Neutrophil (primary cell): ENCODE measurements around the gene MYO1D.

Experiments
- H3K27ac ChIP-seq: fragments of 200-600 bp; sonication (generic); 2 replicates; pipeline ENCODE4 v1.5.1; 2016; ENCODE audit warnings: mild to moderate bottlenecking, moderate library complexity
- H3K27me3 ChIP-seq: fragments of 200-600 bp; sonication (generic); 2 replicates; pipeline ENCODE4 v1.6.0; 2016; ENCODE audit warnings: mild to moderate bottlenecking
- H3K36me3 ChIP-seq: fragments of 200-600 bp; sonication (generic); 2 replicates; pipeline ENCODE4 v1.5.1; 2017
- H3K4me1 ChIP-seq, 2 experiments: fragments of 200-600 bp in 1 of 2; sonication (generic) in 1 of 2; 1 replicate in 1 of 2; 2 replicates in 1 of 2; pipeline versions ENCODE4 v1.5.1 to v1.6.1; 2013 to 2016; ENCODE audit warnings: low read depth in 1 of 2, low read length in 1 of 2, mild to moderate bottlenecking in 1 of 2, moderate library complexity in 1 of 2; ENCODE audit not compliant: control insufficient read depth in 1 of 2, insufficient read depth in 1 of 2
- H3K4me3 ChIP-seq, 2 experiments: fragments of 200-600 bp in 1 of 2; sonication (generic) in 1 of 2; 1 replicate in 1 of 2; 2 replicates in 1 of 2; pipeline ENCODE4 v1.5.1; 2013 to 2016; ENCODE audit warnings: low read depth in 1 of 2, low read length in 1 of 2, mild to moderate bottlenecking in 1 of 2, moderate library complexity in 1 of 2
- H3K9me3 ChIP-seq: fragments of 200-600 bp; sonication (generic); 2 replicates; pipeline ENCODE4 v1.5.1; 2016
- TF ChIP-seq, protein P1 (sequence below): fragments of 200-600 bp; sonication (generic); IDR thresholded peaks from 2 replicates; pipeline ENCODE4 v1.5.1; 2016; ENCODE audit warnings: antibody characterized with exemption

The MYO1D gene

DNA sequence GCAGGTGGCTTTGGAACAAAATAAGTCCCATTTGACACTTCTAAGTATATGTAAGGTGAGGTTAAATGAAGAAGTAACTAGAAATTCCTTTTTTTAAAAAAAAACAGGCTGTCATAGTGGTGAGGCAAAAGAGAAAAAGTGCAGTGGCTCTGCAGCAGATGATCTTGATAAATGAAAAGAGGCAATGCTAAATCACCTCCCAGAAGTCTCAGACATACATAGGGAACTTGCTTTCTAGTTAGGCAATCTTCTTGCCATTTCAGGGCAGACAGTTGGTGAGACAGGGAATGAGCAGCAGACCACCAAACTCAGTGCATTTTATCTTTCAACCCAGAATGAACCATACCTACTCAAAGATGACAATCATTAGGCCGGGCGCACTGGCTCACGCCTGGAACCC is 90.8 kb downstream of the MYO1D start:
- TF ChIP-seq, protein P1, sequence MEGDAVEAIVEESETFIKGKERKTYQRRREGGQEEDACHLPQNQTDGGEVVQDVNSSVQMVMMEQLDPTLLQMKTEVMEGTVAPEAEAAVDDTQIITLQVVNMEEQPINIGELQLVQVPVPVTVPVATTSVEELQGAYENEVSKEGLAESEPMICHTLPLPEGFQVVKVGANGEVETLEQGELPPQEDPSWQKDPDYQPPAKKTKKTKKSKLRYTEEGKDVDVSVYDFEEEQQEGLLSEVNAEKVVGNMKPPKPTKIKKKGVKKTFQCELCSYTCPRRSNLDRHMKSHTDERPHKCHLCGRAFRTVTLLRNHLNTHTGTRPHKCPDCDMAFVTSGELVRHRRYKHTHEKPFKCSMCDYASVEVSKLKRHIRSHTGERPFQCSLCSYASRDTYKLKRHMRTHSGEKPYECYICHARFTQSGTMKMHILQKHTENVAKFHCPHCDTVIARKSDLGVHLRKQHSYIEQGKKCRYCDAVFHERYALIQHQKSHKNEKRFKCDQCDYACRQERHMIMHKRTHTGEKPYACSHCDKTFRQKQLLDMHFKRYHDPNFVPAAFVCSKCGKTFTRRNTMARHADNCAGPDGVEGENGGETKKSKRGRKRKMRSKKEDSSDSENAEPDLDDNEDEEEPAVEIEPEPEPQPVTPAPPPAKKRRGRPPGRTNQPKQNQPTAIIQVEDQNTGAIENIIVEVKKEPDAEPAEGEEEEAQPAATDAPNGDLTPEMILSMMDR = no peak
- Histone ChIP-seq H3K4me3 (no peak overlapping the region), H3K4me1 (no peaks in the 10 kb centered on the region), H3K36me3 (no peaks in the 10 kb centered on the region), H3K27ac (no peak overlapping the region), H3K9me3 (no peaks in the 10 kb centered on the region), H3K27me3 (no peaks in the 10 kb centered on the region)

DNA sequence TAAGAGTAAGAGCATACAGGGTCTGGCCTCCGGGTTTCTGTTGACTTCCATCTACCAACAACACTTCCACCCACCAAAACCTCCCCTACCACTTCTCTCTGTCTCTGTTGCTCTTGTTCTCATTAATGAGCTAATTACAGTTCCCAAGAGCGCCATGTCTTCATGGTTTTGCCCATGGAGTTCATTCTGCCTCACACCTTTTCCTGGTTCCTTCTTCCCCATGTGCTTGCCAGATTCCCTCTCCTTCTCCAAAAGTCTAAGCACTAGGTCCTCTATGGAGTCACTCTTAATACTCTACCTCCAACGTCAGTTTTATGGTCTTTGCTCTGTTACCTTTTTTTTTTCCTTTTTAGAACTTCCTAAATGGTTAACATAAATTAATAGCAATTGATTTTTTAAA is 92.8 kb downstream of the MYO1D start:
- no peaks in the 10 kb centered on the region for H3K27me3 ChIP-seq
- no peak overlapping the region for H3K27ac ChIP-seq
- H3K36me3 ChIP-seq = no peaks in the 10 kb centered on the region
- H3K4me1 ChIP-seq = no peaks in the 10 kb centered on the region
- H3K9me3 ChIP-seq = no peaks in the 10 kb centered on the region
- no peak overlapping the region for H3K4me3 ChIP-seq
- TF ChIP-seq, protein P1 = no peak

DNA sequence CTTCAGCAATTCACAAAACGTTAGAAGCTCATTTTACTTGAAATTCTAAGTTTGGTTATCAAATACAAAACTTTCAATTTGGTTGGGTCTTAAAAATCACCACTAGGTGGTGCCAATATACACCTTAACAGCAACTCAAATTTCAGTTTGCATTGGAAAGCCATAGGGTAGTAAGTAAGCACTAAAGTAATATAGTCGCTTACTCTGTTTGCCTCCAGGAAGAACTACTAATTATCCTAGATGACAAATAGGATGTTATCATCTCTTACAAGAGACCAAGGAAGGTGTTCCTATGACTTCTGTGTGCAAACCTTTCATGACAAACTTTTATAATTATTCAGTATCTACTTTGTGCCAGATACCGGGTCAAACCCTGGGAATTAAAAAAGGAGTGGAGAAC is 93.3 kb downstream of the MYO1D start:
- Histone ChIP-seq H3K9me3 (no peaks in the 10 kb centered on the region), H3K27ac (no peak overlapping the region), H3K36me3 (no peaks in the 10 kb centered on the region), H3K27me3 (no peaks in the 10 kb centered on the region), H3K4me1 (no peaks in the 10 kb centered on the region), H3K4me3 (no peak overlapping the region)
- TF ChIP-seq, protein P1 = peak; percentile 18

DNA sequence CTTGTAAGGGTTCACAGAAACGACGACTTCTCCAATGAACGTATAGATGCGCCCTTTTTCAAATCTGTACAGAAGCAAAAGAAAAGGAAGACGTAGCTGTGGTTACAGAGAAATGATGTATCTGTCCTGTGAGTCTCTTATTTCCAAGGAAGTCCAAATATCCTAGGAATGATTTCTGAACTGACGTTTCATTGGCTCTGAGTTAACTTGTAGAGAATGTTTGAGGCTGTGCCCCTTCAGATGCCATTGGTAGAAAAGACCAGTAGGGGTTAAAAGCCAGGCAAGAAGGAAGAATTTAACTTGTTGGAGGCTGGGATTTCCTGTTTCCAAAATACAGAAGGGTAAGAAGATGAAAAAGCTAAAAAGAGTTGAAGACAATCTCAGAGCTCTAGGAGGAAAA is 96.2 kb downstream of the MYO1D start:
- Histone ChIP-seq H3K36me3 (no peaks in the 10 kb centered on the region), H3K27me3 (no peaks in the 10 kb centered on the region), H3K4me1 (no peaks in the 10 kb centered on the region), H3K4me3 (no peak overlapping the region), H3K27ac (no peak overlapping the region), H3K9me3 (no peaks in the 10 kb centered on the region)
- TF ChIP-seq, protein P1 = no peak

DNA sequence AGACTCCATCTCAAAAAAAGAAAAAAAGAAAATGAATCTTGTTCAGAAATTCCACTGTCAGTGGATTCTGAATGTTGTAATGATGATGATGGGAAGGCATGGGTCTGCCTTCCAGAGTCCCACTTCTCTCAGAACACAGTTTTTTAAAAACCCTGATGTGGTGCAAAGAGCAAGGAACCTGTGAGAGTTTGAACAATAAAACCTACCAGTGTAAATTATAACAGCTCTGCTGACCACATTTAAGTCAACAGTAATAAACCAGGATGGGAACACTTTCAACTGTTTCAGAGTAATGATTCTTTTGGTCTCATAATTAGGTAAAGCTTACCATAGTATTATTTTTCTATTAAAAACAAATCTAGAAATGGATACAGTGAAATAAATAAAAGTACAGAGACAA is 99.0 kb downstream of the MYO1D start:
- TF ChIP-seq, protein P1 = no peak
- Histone ChIP-seq H3K36me3 (no peaks in the 10 kb centered on the region), H3K27me3 (no peaks in the 10 kb centered on the region), H3K4me3 (no peak overlapping the region), H3K9me3 (no peaks in the 10 kb centered on the region), H3K4me1 (no peaks in the 10 kb centered on the region), H3K27ac (no peak overlapping the region)

DNA sequence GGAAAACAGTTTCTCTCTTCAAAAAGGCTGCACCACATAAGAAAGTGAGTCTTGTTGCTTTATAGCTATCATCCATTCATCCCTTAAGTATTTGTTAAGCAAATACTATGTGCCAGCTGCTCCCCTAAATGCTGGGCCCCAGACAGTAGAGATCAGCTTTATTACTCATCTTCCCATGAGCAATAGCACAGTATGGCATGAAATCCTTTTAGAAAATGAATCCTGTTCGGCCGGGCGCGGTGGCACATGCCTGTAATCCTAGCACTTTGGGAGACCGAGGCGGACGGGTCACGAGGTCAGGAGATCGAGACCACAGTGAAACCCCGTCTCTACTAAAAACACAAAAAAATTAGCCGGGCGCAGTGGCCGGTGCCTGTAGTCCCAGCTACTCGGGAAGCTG is 99.5 kb downstream of the MYO1D start:
- TF ChIP-seq, protein P1 = no peak
- Histone ChIP-seq H3K36me3 (no peaks in the 10 kb centered on the region), H3K4me1 (no peaks in the 10 kb centered on the region), H3K4me3 (no peak overlapping the region), H3K27ac (no peak overlapping the region), H3K27me3 (no peaks in the 10 kb centered on the region), H3K9me3 (no peaks in the 10 kb centered on the region)
